Measurements from ENCODE around the gene CETN1. TPM values are rescaled to one million over a fixed set of nuclear protein-coding genes. Genes with fewer than 3 reads are reported as not detected.
A peak's percentile ranks its signal among the peaks of the same experiment; 100 is the strongest.

Gene CETN1
- not detected for total RNA-seq (ENCODE audit: insufficient read depth, low replicate concordance)

GRCh38 chr18:580154-580553 lies at the start of gene CETN1:
Gene CETN1 (plus strand): TSS chr18:580380. CDS start chr18:580409, 29 bp downstream.
- DNase-seq (ENCODE audit: low spot score): no peak

GRCh38 chr18:532018-532417 lies 48.2 kb upstream of the CETN1 start:
- DNase-seq (ENCODE audit: low spot score): no peak

- DNase-seq (ENCODE audit: low spot score): no peak
These were observed 47.5 kb upstream of the CETN1 start for GRCh38 chr18:532632-533031.

GRCh38 chr18:533995-534601 lies 46.1 kb upstream of the CETN1 start:
- DNase-seq (ENCODE audit: low spot score): no peak

DNA sequence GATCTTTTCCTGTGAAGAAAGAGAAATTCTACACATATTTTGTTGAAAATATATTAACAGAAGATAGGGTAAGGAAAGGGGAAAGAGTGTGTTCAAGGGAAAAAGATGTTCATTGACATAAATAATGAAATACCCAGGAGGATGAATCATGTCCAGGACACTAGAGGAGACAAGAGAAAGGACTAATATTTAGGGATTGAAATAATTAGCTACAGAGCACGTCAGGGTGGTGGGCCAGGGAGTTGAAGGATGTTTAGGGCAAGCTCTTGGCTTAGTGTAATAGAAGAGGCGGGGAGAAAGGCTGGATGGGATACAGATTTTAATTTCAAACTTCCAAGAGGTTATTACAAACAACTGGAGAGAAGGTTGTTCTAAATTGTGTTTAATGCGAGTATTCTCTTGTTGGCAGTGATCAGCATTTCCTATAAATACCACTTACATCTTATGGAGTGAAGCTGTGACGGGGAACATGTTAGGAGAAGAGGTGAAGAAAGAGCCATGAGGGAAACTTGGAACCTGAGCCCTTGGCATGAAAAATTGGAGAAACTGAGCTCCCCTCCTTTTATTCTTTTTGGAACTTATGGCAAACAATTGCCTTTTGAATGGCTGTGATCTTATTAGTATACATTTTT lies 36.6 kb upstream of the CETN1 start:
- DNase-seq (ENCODE audit: low spot score): no peak

DNA sequence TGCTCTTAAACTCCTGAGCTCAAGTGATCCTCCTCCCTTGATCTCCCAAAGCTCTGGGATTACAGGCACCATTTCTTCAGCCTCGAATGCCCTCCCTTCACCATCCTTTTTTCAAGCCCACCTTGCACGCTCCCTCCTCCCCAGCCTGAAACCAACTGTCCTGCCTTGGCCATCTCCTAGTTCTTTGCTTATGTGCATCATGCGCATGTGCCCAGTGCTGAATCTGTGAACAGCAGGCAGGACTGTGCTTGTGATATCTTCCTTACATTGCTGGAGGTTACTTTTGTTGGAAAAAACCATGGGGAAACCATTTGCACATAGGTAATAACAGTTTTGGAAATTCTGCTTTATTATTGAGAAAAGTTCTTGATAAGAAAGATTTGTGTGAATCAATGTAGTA lies 30.2 kb upstream of the CETN1 start:
- no peak for DNase-seq (ENCODE audit: low spot score)

- DNase-seq (ENCODE audit: low spot score): no peak
These were observed 28.6 kb upstream of the CETN1 start for GRCh38 chr18:551404-552061.

- DNase-seq (ENCODE audit: low spot score): no peak
These were observed 24.3 kb upstream of the CETN1 start for GRCh38 chr18:555705-556457.

DNA sequence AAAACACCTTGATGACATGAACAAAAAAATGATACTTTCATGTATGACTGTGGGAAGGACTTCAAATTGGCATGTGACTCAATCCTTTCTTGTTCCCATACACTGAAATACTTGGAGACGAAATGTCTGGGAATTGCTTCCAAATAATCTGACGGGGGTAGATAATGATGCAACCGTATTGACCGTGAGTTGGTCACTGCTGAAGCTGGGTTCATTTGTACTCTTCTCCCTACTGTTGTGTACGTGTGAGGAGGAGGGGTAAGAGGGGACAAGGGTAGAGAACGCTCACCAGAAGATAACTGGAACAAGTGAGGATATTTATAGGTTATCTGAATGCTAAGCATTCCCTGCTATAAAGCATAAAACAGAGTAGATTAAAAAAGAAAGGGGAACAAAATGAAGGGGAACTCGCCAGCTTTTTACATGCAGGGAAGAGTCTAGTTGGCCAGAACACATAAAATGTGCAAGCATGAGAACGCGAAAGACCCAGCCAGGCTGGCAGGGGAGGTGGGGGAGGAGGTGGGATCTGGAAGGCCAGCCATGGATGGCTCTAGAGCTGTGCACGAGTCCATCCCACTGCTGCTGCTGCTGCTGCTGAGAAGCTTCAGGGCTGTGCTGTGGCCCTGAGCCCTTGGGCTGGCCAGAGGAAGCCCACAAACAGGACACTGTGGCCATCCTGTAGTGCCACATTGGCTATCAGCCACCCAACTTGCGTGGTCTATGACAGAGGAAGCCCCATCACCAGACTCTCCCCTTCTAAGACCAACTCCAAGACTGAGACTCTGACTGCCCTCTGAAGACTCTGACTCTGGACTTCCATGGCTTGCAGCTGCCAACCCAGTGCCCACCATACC lies 15.2 kb upstream of the CETN1 start:
- peak; percentile 16 for DNase-seq (ENCODE audit: low spot score)

DNA sequence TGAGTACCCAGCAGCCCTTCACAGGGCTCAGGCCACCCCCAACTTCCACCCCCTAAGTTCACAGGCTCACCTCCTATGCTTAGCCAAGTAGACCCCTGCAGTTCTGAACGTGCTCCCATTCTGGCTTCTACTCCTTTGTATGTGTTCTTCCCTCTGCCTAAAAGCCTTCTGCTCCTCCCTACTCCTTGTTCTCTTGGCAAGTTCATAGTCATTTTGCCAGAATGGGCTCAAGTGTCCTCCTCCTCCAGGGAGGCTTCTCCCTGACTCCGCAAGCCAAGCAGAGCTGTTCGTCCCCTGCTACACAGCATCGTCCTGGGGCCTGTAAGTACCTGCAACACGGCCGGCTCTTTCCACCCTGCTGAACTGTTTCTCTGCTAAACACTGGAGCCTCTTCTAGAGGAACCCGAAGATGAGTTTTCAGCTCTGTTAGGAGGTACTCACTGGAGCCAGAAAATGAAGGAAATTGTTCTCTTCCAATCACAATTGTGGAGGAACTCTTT lies 14.6 kb upstream of the CETN1 start:
- no peak for DNase-seq (ENCODE audit: low spot score)

DNA sequence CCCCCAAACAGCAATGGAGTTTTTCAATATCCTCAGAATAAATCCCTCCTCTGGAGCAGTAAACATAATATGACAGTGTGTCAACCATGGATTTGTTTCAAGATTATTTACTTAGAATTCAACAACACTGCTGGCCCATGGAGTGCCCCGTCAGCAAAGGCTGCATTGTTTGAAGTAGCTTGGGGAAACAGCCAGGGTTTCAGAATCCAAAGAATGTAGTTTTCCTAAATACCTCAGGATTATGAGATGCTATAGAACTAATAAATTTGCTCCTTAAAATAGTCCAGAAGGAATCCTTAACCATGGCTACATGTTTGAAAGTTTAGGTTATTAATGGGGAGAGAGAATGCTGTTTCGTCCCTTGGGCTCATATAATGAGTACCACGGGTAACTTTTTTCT lies 13.1 kb upstream of the CETN1 start:
- peak; percentile 90 for DNase-seq (ENCODE audit: low spot score)

DNA sequence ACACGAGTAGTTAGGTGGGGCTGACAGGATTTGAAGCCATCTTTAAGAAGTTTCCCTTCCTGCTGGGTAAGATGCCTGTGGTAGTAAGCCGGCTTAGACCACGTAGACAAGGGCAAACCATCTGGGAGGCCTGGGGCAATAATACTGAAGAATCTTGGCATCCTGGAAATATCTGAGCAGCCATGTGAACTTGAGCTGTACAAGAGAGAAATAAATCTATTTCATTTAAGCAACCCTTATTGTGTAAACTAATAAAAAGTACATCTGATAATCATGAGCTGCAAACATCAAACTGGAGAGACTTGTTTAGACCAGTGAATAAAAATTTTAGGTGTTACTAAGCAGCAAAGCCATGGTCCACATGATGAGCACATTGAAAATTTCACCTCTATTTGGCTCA lies 11.4 kb upstream of the CETN1 start:
- DNase-seq (ENCODE audit: low spot score): peak; percentile 22

- DNase-seq (ENCODE audit: low spot score): no peak
These were observed 9.9 kb upstream of the CETN1 start for GRCh38 chr18:570256-570655.

DNA sequence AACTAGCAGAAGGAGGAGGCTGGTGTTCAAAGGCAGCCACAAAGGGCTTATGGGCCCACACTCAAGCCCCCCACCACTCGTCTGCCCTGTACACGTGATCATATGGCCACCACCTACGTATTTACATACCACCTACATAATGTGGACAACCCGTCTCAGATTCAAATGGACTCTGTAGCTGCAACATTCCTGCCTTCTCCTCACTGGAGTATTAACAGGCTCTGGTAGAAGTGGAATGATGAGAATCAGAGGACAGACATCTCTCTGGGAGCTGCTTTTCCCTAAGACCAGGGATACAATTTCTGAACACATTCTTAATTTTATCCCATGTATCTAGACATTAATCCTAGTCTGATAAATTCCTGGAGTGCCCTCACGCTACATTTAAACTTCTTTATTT lies 9.5 kb upstream of the CETN1 start:
- DNase-seq (ENCODE audit: low spot score): peak; percentile 54

GRCh38 chr18:572091-572830 lies 7.9 kb upstream of the CETN1 start:
- peak; percentile 97 for DNase-seq (ENCODE audit: low spot score)

- no peak for DNase-seq (ENCODE audit: low spot score)
These were observed 7.3 kb upstream of the CETN1 start for GRCh38 chr18:572831-573289.

DNA sequence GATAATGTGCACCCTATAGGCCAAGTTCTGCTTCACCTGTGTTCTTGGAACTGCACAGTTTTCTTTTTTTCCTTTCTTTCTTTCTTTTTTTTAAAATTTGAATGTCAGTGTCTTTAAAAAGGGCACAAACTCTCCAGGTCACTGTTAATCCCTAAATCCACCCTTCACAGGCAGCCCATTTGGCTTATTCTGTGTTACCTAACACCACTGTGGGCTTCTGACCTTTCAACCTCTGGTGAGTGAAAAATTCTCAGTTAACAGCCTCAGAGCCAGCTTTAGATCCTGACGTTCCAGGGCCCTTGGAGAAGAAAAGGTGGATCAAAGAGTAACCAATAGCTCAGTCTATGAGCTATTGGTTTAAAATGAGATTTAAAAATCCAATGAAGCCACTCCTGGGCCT lies 6.8 kb upstream of the CETN1 start:
- DNase-seq (ENCODE audit: low spot score): no peak

- DNase-seq (ENCODE audit: low spot score): peak; percentile 27
These were observed 5.9 kb upstream of the CETN1 start for GRCh38 chr18:574149-574860.

GRCh38 chr18:574865-575645 lies 5.1 kb upstream of the CETN1 start:
- peak; percentile 70 for DNase-seq (ENCODE audit: low spot score)
